Suprapubic skin (tissue), 4 donors: Measurements from ENCODE around the gene BAIAP2. TPM values are rescaled to one million over a fixed set of nuclear protein-coding genes. Genes with fewer than 3 reads are reported as not detected.

Source experiments
- DNase-seq, 2 donors: peaks; one replicate each; pipeline ENCODE4 v3.0.0-alpha.2; 2019; ENCODE audit warnings: low spot score in 2 of 2
- H3K27ac ChIP-seq: fragments of 200-600 bp; sonication (generic); one replicate; pipeline ENCODE4 v1.5.1; 2019
- H3K27me3 ChIP-seq: fragments of 200-600 bp; sonication (generic); one replicate; pipeline ENCODE4 v1.5.1; 2019
- H3K36me3 ChIP-seq: fragments of 200-600 bp; sonication (generic); one replicate; pipeline ENCODE4 v1.5.1; 2019
- H3K4me1 ChIP-seq: fragments of 200-600 bp; sonication (generic); one replicate; pipeline ENCODE4 v1.5.1; 2019
- H3K4me3 ChIP-seq: fragments of 200-600 bp; sonication (generic); one replicate; pipeline ENCODE4 v1.5.1; 2019; ENCODE audit warnings: mild to moderate bottlenecking
- H3K9me3 ChIP-seq: fragments of 200-600 bp; sonication (generic); one replicate; pipeline ENCODE4 v1.5.1; 2019
- CTCF ChIP-seq, 2 donors: fragments of 200-600 bp in 1 of 2; fragments of 450-650 bp in 1 of 2; sonication (generic) in 1 of 2; IDR thresholded peaks; one replicate each; pipeline ENCODE4 v1.5.1; 2016 to 2019; ENCODE audit warnings: antibody characterized with exemption in 2 of 2, mild to moderate bottlenecking in 1 of 2, moderate library complexity in 1 of 2
- EP300 ChIP-seq: sonication (generic); formaldehyde crosslinking; IDR thresholded peaks from one replicate; pipeline ENCODE4 v1.6.1; 2017; ENCODE audit warnings: antibody characterized with exemption
- POLR2A ChIP-seq, 2 donors: fragments of 450-650 bp; IDR thresholded peaks; one replicate each; pipeline ENCODE4 v1.6.1; 2017; ENCODE audit warnings: antibody characterized with exemption in 2 of 2, mild to moderate bottlenecking in 2 of 2, moderate library complexity in 2 of 2
- POLR2AphosphoS5 ChIP-seq, 3 donors: sonication (generic); formaldehyde crosslinking; IDR thresholded peaks; one replicate each; pipeline ENCODE4 v1.6.1; 2017; ENCODE audit warnings: antibody characterized with exemption in 3 of 3
- WGBS: methylation state at CpG from one replicate; pipeline ENCODE4 v1.1.5; 2018; 5-methylcytosine and 5-hydroxymethylcytosine counted together
- total RNA-seq, 4 donors: library from RNA; depleted of rRNA; stranded (reverse); fragments of >200 nt; gene quantifications; one replicate each; pipeline ENCODE4 v1.1.0, GENCODE V29; 2016

BAIAP2 gene
- total RNA-seq, 4 donors from 2014 or later: 214 to 283 (median 260) TPM

GRCh38 chr17:81137248-81137647, 102.3 kb downstream of the BAIAP2 start:
- H3K27me3 ChIP-seq: peaks cover 2% of the 10 kb centered on the region
- no peak for TF ChIP-seq POLR2A (IDR thresholded peaks at IDR 0.05)
- no peak for TF ChIP-seq POLR2AphosphoS5 (IDR thresholded peaks at IDR 0.05)
- no peak overlapping the region for H3K4me3 ChIP-seq
- peaks cover 1% of the 10 kb centered on the region for H3K4me1 ChIP-seq
- WGBS: 93% methylated on average over 12 of the region's 13 CpGs
- no peaks in the 10 kb centered on the region for H3K9me3 ChIP-seq
- no peaks in the 10 kb centered on the region for H3K36me3 ChIP-seq
- H3K27ac ChIP-seq: no peak overlapping the region
- DNase-seq: no peak

GRCh38 chr17:81138083-81138482, 103.1 kb downstream of the BAIAP2 start:
- H3K4me3 ChIP-seq: no peak overlapping the region
- no peak overlapping the region for H3K27ac ChIP-seq
- H3K9me3 ChIP-seq: no peaks in the 10 kb centered on the region
- no peaks in the 10 kb centered on the region for H3K36me3 ChIP-seq
- H3K27me3 ChIP-seq: peaks cover 2% of the 10 kb centered on the region
- no peak for DNase-seq
- no peak for TF ChIP-seq POLR2A (IDR thresholded peaks at IDR 0.05)
- TF ChIP-seq CTCF (IDR thresholded peaks at IDR 0.05): no peak
- TF ChIP-seq EP300: no peak
- TF ChIP-seq POLR2AphosphoS5 (IDR thresholded peaks at IDR 0.05): no peak
- peaks cover 10% of the 10 kb centered on the region for H3K4me1 ChIP-seq
- WGBS: 84% methylated on average over 15 of the region's 15 CpGs

- WGBS: 89% methylated on average over 25 of the region's 25 CpGs
- no peak for DNase-seq
- no peaks in the 10 kb centered on the region for H3K36me3 ChIP-seq
- H3K27me3 ChIP-seq: peaks cover 2% of the 10 kb centered on the region
- H3K9me3 ChIP-seq: no peaks in the 10 kb centered on the region
- H3K4me3 ChIP-seq: no peak overlapping the region
- no peak overlapping the region for H3K27ac ChIP-seq
- TF ChIP-seq POLR2A (IDR thresholded peaks at IDR 0.05): no peak
- TF ChIP-seq EP300: no peak
- no peak for TF ChIP-seq POLR2AphosphoS5 (IDR thresholded peaks at IDR 0.05)
- no peak for TF ChIP-seq CTCF (IDR thresholded peaks at IDR 0.05)
- peaks cover 11% of the 10 kb centered on the region for H3K4me1 ChIP-seq
These were observed 103.5 kb downstream of the BAIAP2 start for GRCh38 chr17:81138500-81138899.

- TF ChIP-seq EP300: no peak
- TF ChIP-seq POLR2AphosphoS5 (IDR thresholded peaks at IDR 0.05): no peak
- no peak for TF ChIP-seq CTCF (IDR thresholded peaks at IDR 0.05)
- no peak for TF ChIP-seq POLR2A (IDR thresholded peaks at IDR 0.05)
- Histone ChIP-seq H3K27ac (no peak overlapping the region), H3K4me3 (no peak overlapping the region), H3K27me3 (peaks cover 2% of the 10 kb centered on the region), H3K36me3 (no peaks in the 10 kb centered on the region), H3K9me3 (no peaks in the 10 kb centered on the region), H3K4me1 (peaks cover 11% of the 10 kb centered on the region)
- WGBS: 88% methylated on average over 8 of the region's 8 CpGs
- no peak for DNase-seq
These were observed 104.5 kb downstream of the BAIAP2 start for GRCh38 chr17:81139428-81139827.

- TF ChIP-seq CTCF (IDR thresholded peaks at IDR 0.05) (no peak), POLR2AphosphoS5 (IDR thresholded peaks at IDR 0.05) (no peak), POLR2A (IDR thresholded peaks at IDR 0.05) (no peak)
- no peak overlapping the region for H3K4me3 ChIP-seq
- no peaks in the 10 kb centered on the region for H3K9me3 ChIP-seq
- no peak overlapping the region for H3K27ac ChIP-seq
- peaks cover 11% of the 10 kb centered on the region for H3K4me1 ChIP-seq
- H3K27me3 ChIP-seq: peaks cover 2% of the 10 kb centered on the region
- 56% methylated on average over 8 of the region's 8 CpGs for WGBS
- no peak for DNase-seq
- no peaks in the 10 kb centered on the region for H3K36me3 ChIP-seq
These were observed 105.1 kb downstream of the BAIAP2 start for GRCh38 chr17:81140018-81140417.

GRCh38 chr17:81140695-81141094, 105.7 kb downstream of the BAIAP2 start:
- no peaks in the 10 kb centered on the region for H3K36me3 ChIP-seq
- H3K27ac ChIP-seq: no peak overlapping the region
- no peak overlapping the region for H3K4me3 ChIP-seq
- H3K9me3 ChIP-seq: no peaks in the 10 kb centered on the region
- WGBS: 91% methylated on average over 33 of the region's 37 CpGs
- H3K4me1 ChIP-seq: peaks cover 11% of the 10 kb centered on the region
- no peak for TF ChIP-seq POLR2A (IDR thresholded peaks at IDR 0.05)
- TF ChIP-seq EP300: no peak
- TF ChIP-seq POLR2AphosphoS5 (IDR thresholded peaks at IDR 0.05): no peak
- no peak for TF ChIP-seq CTCF (IDR thresholded peaks at IDR 0.05)
- DNase-seq: no peak
- no peaks in the 10 kb centered on the region for H3K27me3 ChIP-seq
